Esophagus squamous epithelium (tissue), 5 donors: ENCODE results near the gene GALNTL6. TPM values are rescaled to one million over a fixed set of nuclear protein-coding genes. Genes with fewer than 3 reads are reported as not detected.

Source experiments
- DNase-seq: peaks from one replicate; lab custom pipeline; 2025; lab: John Stamatoyannopoulos, UW
- H3K27ac ChIP-seq, 4 donors: fragments of 200-600 bp; sonication (generic); one replicate each; pipeline ENCODE4 v1.5.1; 2016 to 2019; ENCODE audit warnings: mild to moderate bottlenecking in 1 of 4
- H3K27me3 ChIP-seq, 4 donors: fragments of 200-600 bp; sonication (generic); 1 replicate in 3 of 4; 2 replicates in 1 of 4; pipeline versions ENCODE4 v1.5.1 to v1.6.0; 2017 to 2021; ENCODE audit warnings: antibody characterized with exemption in 1 of 4
- H3K36me3 ChIP-seq, 3 donors: fragments of 200-600 bp; sonication (generic); one replicate each; pipeline ENCODE4 v1.5.1; 2016 to 2019
- H3K4me1 ChIP-seq, 3 donors: fragments of 200-600 bp; sonication (generic); one replicate each; pipeline ENCODE4 v1.5.1; 2017 to 2019
- H3K4me3 ChIP-seq, 4 donors: fragments of 200-600 bp; sonication (generic); 1 replicate in 3 of 4; 2 replicates in 1 of 4; pipeline ENCODE4 v1.5.1; 2016 to 2019; ENCODE audit warnings: mild to moderate bottlenecking in 2 of 4, moderate library complexity in 1 of 4
- H3K9me3 ChIP-seq, 3 donors: fragments of 200-600 bp; sonication (generic); one replicate each; pipeline ENCODE4 v1.5.1; 2016 to 2019
- POLR2A ChIP-seq, 4 donors: fragments of 450-650 bp; IDR thresholded peaks; one replicate each; pipeline ENCODE4 v1.6.1; 2017; ENCODE audit warnings: antibody characterized with exemption in 4 of 4, mild to moderate bottlenecking in 4 of 4, moderate library complexity in 3 of 4
- WGBS, 2 donors: methylation state at CpG; one replicate each; pipeline ENCODE4 v1.1.5; 2018; 5-methylcytosine and 5-hydroxymethylcytosine counted together
- intact Hi-C: fragments of 100-400 bp; cut with DNase I; formaldehyde crosslinking; loops from one replicate; pipeline ENCODE4 v1.15.0; 2022
- total RNA-seq, 4 donors: library from RNA; depleted of rRNA; stranded (reverse); fragments of >200 nt; gene quantifications; one replicate each; pipeline ENCODE4 v1.1.0, GENCODE V29; 2016
- TF ChIP-seq, protein P1 (sequence below), 6 experiments: fragments of 450-650 bp in 4 of 6; fragments of 200-600 bp in 2 of 6; sonication (generic) in 2 of 6; IDR thresholded peaks; one replicate each; pipeline ENCODE4 v1.5.1; 2016 to 2019; ENCODE audit warnings: antibody characterized with exemption in 6 of 6, mild to moderate bottlenecking in 4 of 6, moderate library complexity in 4 of 6
- donor health status: DM: yes; HTN: yes; CAD: no.

The GALNTL6 gene
- total RNA-seq, 4 donors from 2014 or later: 0.12 TPM; not detected in 3

DNA sequence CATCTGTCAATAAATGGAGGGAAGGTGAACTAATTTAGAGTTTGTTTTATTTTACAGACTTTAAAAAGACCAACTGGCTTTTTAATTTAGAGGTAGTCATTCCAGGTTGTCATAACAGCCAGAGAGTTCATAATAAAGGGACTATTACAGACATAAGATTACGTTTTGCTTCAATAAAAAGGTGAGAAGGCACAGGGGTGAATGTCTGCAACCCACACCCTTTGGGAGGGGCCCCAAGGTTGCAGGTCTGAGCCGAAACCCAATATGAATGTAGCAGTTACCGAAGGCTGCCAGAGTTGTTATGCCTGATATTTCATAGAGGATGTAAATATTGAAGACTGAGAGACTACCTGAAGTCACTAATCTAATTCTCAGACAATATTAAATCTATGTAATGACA lies 1025.7 kb downstream of the GALNTL6 start:
- no peaks in the 10 kb centered on the region for H3K9me3 ChIP-seq
- H3K4me1 ChIP-seq: no peaks in the 10 kb centered on the region
- no peak overlapping the region for H3K4me3 ChIP-seq
- no peak for TF ChIP-seq POLR2A (IDR thresholded peaks at IDR 0.05)
- TF ChIP-seq, protein P1, sequence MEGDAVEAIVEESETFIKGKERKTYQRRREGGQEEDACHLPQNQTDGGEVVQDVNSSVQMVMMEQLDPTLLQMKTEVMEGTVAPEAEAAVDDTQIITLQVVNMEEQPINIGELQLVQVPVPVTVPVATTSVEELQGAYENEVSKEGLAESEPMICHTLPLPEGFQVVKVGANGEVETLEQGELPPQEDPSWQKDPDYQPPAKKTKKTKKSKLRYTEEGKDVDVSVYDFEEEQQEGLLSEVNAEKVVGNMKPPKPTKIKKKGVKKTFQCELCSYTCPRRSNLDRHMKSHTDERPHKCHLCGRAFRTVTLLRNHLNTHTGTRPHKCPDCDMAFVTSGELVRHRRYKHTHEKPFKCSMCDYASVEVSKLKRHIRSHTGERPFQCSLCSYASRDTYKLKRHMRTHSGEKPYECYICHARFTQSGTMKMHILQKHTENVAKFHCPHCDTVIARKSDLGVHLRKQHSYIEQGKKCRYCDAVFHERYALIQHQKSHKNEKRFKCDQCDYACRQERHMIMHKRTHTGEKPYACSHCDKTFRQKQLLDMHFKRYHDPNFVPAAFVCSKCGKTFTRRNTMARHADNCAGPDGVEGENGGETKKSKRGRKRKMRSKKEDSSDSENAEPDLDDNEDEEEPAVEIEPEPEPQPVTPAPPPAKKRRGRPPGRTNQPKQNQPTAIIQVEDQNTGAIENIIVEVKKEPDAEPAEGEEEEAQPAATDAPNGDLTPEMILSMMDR (IDR thresholded peaks at IDR 0.05): no peak
- DNase-seq: no peak
- H3K27me3 ChIP-seq: peaks cover 0 to 5% (median 0%) of the 10 kb centered on the region in 4 donors
- no peak overlapping the region for H3K27ac ChIP-seq
- intact Hi-C loops: no loop called here
- 47 to 72% methylated on average over 3 of the region's 3 CpGs for WGBS, 2 donors
- H3K36me3 ChIP-seq: no peaks in the 10 kb centered on the region

DNA sequence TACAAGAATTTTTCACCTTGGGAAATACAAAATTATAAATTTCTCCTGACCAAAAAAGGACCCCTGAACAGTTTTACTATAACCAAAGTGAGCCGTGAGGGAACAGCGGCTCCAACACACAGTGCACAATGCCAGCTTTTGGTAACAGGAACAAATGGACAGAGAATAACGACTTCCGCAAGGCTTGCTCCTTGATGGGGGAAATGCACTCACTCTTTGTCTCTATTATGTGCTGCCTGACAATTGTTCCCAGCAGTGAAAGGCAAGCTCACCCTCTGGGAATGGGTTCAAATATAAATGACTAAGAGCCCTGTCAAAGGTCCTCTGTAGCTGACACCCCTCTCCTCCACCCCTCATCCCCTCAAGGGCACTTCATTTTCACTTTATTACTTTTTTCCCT lies 1029.6 kb downstream of the GALNTL6 start:
- WGBS, 2 donors: 79 to 82% methylated on average over 4 of the region's 4 CpGs
- no peak for DNase-seq

GRCh38 chr4:172843192-172843591 lies 1030.0 kb downstream of the GALNTL6 start:
- H3K27me3 ChIP-seq: no peaks in the 10 kb centered on the region
- 67 to 72% methylated on average over 4 of the region's 4 CpGs for WGBS, 2 donors
- H3K9me3 ChIP-seq: no peaks in the 10 kb centered on the region
- no peaks in the 10 kb centered on the region for H3K36me3 ChIP-seq
- H3K4me1 ChIP-seq: no peaks in the 10 kb centered on the region
- intact Hi-C loops: no loop called here
- TF ChIP-seq, protein P1 (IDR thresholded peaks at IDR 0.05): no peak
- TF ChIP-seq POLR2A (IDR thresholded peaks at IDR 0.05): no peak
- no peak for DNase-seq
- no peak overlapping the region for H3K27ac ChIP-seq
- H3K4me3 ChIP-seq: no peak overlapping the region

More for the DNA sequence above, 1029.6 kb downstream of the GALNTL6 start:
- no peaks in the 10 kb centered on the region for H3K9me3 ChIP-seq
- no peaks in the 10 kb centered on the region for H3K27me3 ChIP-seq
- intact Hi-C loops: no loop called here
- H3K4me1 ChIP-seq: no peaks in the 10 kb centered on the region
- H3K27ac ChIP-seq: no peak overlapping the region
- no peaks in the 10 kb centered on the region for H3K36me3 ChIP-seq
- TF ChIP-seq, protein P1 (IDR thresholded peaks at IDR 0.05): no peak
- no peak for TF ChIP-seq POLR2A (IDR thresholded peaks at IDR 0.05)
- no peak overlapping the region for H3K4me3 ChIP-seq

DNA sequence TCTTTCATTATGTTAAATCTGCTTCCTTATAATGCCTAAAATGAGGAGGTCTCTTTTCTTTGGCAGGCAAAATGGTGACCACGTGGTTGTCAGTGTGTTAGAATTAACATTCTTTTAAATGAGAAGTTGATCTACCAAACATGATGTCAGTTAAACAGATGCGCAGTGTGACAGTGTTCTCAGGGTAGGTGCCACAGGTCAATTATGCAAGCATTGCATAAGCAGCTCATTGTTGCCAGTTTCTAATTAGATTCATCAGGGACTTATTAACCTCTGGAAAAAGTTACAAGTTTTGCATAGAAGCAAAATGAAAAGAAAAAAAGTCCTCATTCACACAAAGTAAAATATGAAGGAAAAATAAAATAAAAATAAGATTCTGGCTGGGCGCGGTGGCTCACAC lies 1031.4 kb downstream of the GALNTL6 start:
- Histone ChIP-seq H3K4me3 (no peak overlapping the region), H3K27me3 (no peaks in the 10 kb centered on the region), H3K4me1 (no peaks in the 10 kb centered on the region), H3K9me3 (no peaks in the 10 kb centered on the region), H3K27ac (no peak overlapping the region), H3K36me3 (no peaks in the 10 kb centered on the region)
- WGBS, 2 donors: 69 to 76% methylated on average over 4 of the region's 4 CpGs
- no peak for DNase-seq
- TF ChIP-seq POLR2A (IDR thresholded peaks at IDR 0.05): no peak
- intact Hi-C loops: no loop called here

GRCh38 chr4:172845281-172845680 lies 1032.1 kb downstream of the GALNTL6 start:
- no peaks in the 10 kb centered on the region for H3K9me3 ChIP-seq
- no peak overlapping the region for H3K27ac ChIP-seq
- TF ChIP-seq, protein P1 (IDR thresholded peaks at IDR 0.05): no peak
- no peak for TF ChIP-seq POLR2A (IDR thresholded peaks at IDR 0.05)
- no peaks in the 10 kb centered on the region for H3K27me3 ChIP-seq
- DNase-seq: no peak
- intact Hi-C loops: no loop called here
- H3K4me3 ChIP-seq: no peak overlapping the region
- H3K4me1 ChIP-seq: no peaks in the 10 kb centered on the region
- H3K36me3 ChIP-seq: no peaks in the 10 kb centered on the region
- WGBS, 2 donors: 63 to 70% methylated on average over 3 of the region's 3 CpGs

DNA sequence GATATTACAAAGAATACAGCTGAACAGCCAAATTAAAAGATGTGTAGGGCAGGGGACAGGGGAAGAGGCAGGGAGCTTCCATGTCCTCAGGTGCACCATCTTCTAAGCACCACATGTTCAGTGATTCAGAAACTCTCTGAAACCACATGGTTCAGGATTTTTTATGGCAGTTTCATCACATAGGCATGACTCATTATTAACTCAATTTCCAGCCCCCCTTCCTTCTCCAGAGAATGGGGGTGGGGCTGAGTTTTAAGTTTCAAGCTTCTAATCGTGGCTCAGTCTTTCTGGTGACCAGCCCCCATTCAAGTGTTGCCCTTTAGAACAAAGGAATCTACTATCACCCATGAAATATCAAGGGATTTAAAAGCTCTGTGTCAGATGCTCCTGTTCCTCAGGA lies 1037.6 kb downstream of the GALNTL6 start:
- no peak for TF ChIP-seq POLR2A (IDR thresholded peaks at IDR 0.05)
- TF ChIP-seq, protein P1 (IDR thresholded peaks at IDR 0.05): no peak
- WGBS, 2 donors: 14 to 25% methylated on average over 1 of the region's 1 CpG
- Histone ChIP-seq H3K4me1 (no peaks in the 10 kb centered on the region), H3K9me3 (no peaks in the 10 kb centered on the region), H3K36me3 (no peaks in the 10 kb centered on the region), H3K27me3 (no peaks in the 10 kb centered on the region), H3K4me3 (no peak overlapping the region), H3K27ac (no peak overlapping the region)
- DNase-seq: no peak
- intact Hi-C loops: no loop called here
